HEK293 (cell line): ENCODE results near the gene PRKCE.
"Not testable (repeated sequence)": the region's sequence is repeated elsewhere in the genome, so short reads cannot be mapped to it uniquely, and the experiment has no call there.

Experiments used
- CTCF ChIA-PET: fragments of 350-600 bp; formaldehyde crosslinking; extraction: SDS; loops from one replicate; lab custom pipeline; 2021; ENCODE audit warnings: antibody characterized with exemption; lab: Yijun Ruan, JAX
- POLR2A ChIA-PET: fragments of 300-600 bp; formaldehyde crosslinking; extraction: SDS; loops from one replicate; lab custom pipeline; 2020; ENCODE audit warnings: antibody characterized with exemption, inconsistent platforms; lab: Yijun Ruan, JAX
- H3K27ac ChIP-seq: fragments of 200-500 bp; sonication (Bioruptor generic); 2 replicates; pipeline ENCODE4 v1.5.1; 2014; ENCODE audit warnings: low read depth, low read length, control low read depth, inconsistent platforms; ENCODE audit errors: extremely low read depth
- H3K36me3 ChIP-seq, 2 experiments: fragments of 200-500 bp in 1 of 2; sonication (Bioruptor generic) in 1 of 2; 1 replicate in 1 of 2; 2 replicates in 1 of 2; pipeline ENCODE4 v1.5.1; 2014 to 2017; ENCODE audit warnings: inconsistent platforms in 2 of 2, low read length in 2 of 2; ENCODE audit not compliant: control insufficient read depth in 2 of 2, insufficient read depth in 1 of 2
- H3K4me1 ChIP-seq: fragments of 200-500 bp; sonication (Bioruptor generic); 2 replicates; pipeline ENCODE4 v1.5.1; 2014; ENCODE audit warnings: mild to moderate bottlenecking, low read length, inconsistent platforms; ENCODE audit not compliant: control insufficient read depth, insufficient read depth
- H3K4me3 ChIP-seq: 2 replicates; pipeline ENCODE4 v1.5.1; 2011; ENCODE audit warnings: low read depth, mild to moderate bottlenecking, control low read depth, low read length, moderate library complexity
- H3K9me3 ChIP-seq: fragments of 200-500 bp; sonication (Bioruptor generic); 2 replicates; pipeline ENCODE4 v1.5.1; 2014; ENCODE audit warnings: low read depth, low read length, inconsistent platforms; ENCODE audit not compliant: control insufficient read depth, insufficient read depth
- EGR2 ChIP-seq: fragments of 450-650 bp; formaldehyde crosslinking; IDR thresholded peaks from 2 replicates; pipeline ENCODE4 v1.5.1; 2016; ENCODE audit warnings: low read depth, missing biosample characterization, missing genetic modification characterization
- GLIS1 ChIP-seq: fragments of 450-650 bp; formaldehyde crosslinking; IDR thresholded peaks from 2 replicates; pipeline ENCODE4 v1.5.1; 2016; ENCODE audit warnings: missing biosample characterization, missing genetic modification characterization
- KLF16 ChIP-seq: fragments of 450-650 bp; formaldehyde crosslinking; IDR thresholded peaks from 2 replicates; pipeline ENCODE4 v1.5.1; 2017; ENCODE audit warnings: missing biosample characterization, missing genetic modification characterization
- MZF1 ChIP-seq: fragments of 450-650 bp; formaldehyde crosslinking; IDR thresholded peaks from 2 replicates; pipeline ENCODE4 v1.5.1; 2017; ENCODE audit warnings: missing biosample characterization, missing genetic modification characterization, borderline replicate concordance
- OSR2 ChIP-seq: fragments of 450-650 bp; formaldehyde crosslinking; IDR thresholded peaks from 2 replicates; pipeline ENCODE4 v1.5.1; 2016; ENCODE audit warnings: missing biosample characterization, missing genetic modification characterization
- SCRT1 ChIP-seq: fragments of 450-650 bp; formaldehyde crosslinking; IDR thresholded peaks from 2 replicates; pipeline ENCODE4 v1.5.1; 2016; ENCODE audit warnings: missing biosample characterization, missing genetic modification characterization, borderline replicate concordance
- SCRT2 ChIP-seq: fragments of 450-650 bp; formaldehyde crosslinking; IDR thresholded peaks from 2 replicates; pipeline ENCODE4 v1.5.1; 2016; ENCODE audit warnings: missing biosample characterization, missing genetic modification characterization
- ZBTB21 ChIP-seq: fragments of 450-650 bp; formaldehyde crosslinking; IDR thresholded peaks from 2 replicates; pipeline ENCODE4 v1.5.1; 2017; ENCODE audit warnings: missing biosample characterization, missing genetic modification characterization
- ZFHX2 ChIP-seq: fragments of 450-650 bp; formaldehyde crosslinking; conservative IDR thresholded peaks from 2 replicates; pipeline ENCODE4 v1.5.1; 2016; ENCODE audit warnings: missing biosample characterization, missing genetic modification characterization
- ZNF138 ChIP-seq: fragments of 450-650 bp; formaldehyde crosslinking; IDR thresholded peaks from 2 replicates; pipeline ENCODE4 v1.5.1; 2016; ENCODE audit warnings: missing biosample characterization, missing genetic modification characterization, borderline replicate concordance
- ZNF223 ChIP-seq: fragments of 450-650 bp; formaldehyde crosslinking; IDR thresholded peaks from 2 replicates; pipeline ENCODE4 v1.5.1; 2016; ENCODE audit warnings: missing biosample characterization, missing genetic modification characterization
- ZNF24 ChIP-seq: fragments of 450-650 bp; formaldehyde crosslinking; IDR thresholded peaks from 2 replicates; pipeline ENCODE4 v1.5.1; 2016; ENCODE audit warnings: missing biosample characterization, missing genetic modification characterization
- ZNF248 ChIP-seq: fragments of 450-650 bp; formaldehyde crosslinking; IDR thresholded peaks from 2 replicates; pipeline ENCODE4 v1.5.1; 2017; ENCODE audit warnings: missing biosample characterization, missing genetic modification characterization
- ZNF350 ChIP-seq: fragments of 450-650 bp; formaldehyde crosslinking; IDR thresholded peaks from 2 replicates; pipeline ENCODE4 v1.5.0; 2017; ENCODE audit warnings: missing biosample characterization, mild to moderate bottlenecking, missing genetic modification characterization
- ZNF366 ChIP-seq: fragments of 450-650 bp; formaldehyde crosslinking; conservative IDR thresholded peaks from 2 replicates; pipeline ENCODE4 v1.5.1; 2016; ENCODE audit warnings: missing biosample characterization, missing genetic modification characterization
- ZNF394 ChIP-seq: fragments of 450-650 bp; formaldehyde crosslinking; IDR thresholded peaks from 2 replicates; pipeline ENCODE4 v1.5.1; 2016; ENCODE audit warnings: missing biosample characterization, missing genetic modification characterization, mild to moderate bottlenecking, moderate library complexity, borderline replicate concordance
- ZNF433 ChIP-seq: fragments of 450-650 bp; formaldehyde crosslinking; IDR thresholded peaks from 2 replicates; pipeline ENCODE4 v1.5.1; 2016; ENCODE audit warnings: missing biosample characterization, missing genetic modification characterization, low read depth
- ZNF529 ChIP-seq: fragments of 450-650 bp; formaldehyde crosslinking; IDR thresholded peaks from 2 replicates; pipeline ENCODE4 v1.5.1; 2017; ENCODE audit warnings: missing genetic modification characterization, missing biosample characterization; ENCODE audit not compliant: insufficient replicate concordance
- ZNF585B ChIP-seq: fragments of 450-650 bp; formaldehyde crosslinking; IDR thresholded peaks from 2 replicates; pipeline ENCODE4 v1.5.1; 2016; ENCODE audit warnings: missing biosample characterization, missing genetic modification characterization
- ZNF596 ChIP-seq: fragments of 450-650 bp; IDR thresholded peaks from 2 replicates; pipeline ENCODE4 v1.5.0; 2018; ENCODE audit warnings: missing biosample characterization, mild to moderate bottlenecking, missing genetic modification characterization, moderate library complexity
- TF ChIP-seq, protein P1 (sequence below): fragments of 450-650 bp; formaldehyde crosslinking; IDR thresholded peaks from 2 replicates; pipeline ENCODE4 v1.5.1; 2016; ENCODE audit warnings: missing biosample characterization, missing genetic modification characterization
- TF ChIP-seq, protein P2 (sequence below): fragments of 450-650 bp; formaldehyde crosslinking; IDR thresholded peaks from 2 replicates; pipeline ENCODE4 v1.5.1; 2016; ENCODE audit warnings: missing biosample characterization, missing genetic modification characterization

Gene PRKCE

DNA sequence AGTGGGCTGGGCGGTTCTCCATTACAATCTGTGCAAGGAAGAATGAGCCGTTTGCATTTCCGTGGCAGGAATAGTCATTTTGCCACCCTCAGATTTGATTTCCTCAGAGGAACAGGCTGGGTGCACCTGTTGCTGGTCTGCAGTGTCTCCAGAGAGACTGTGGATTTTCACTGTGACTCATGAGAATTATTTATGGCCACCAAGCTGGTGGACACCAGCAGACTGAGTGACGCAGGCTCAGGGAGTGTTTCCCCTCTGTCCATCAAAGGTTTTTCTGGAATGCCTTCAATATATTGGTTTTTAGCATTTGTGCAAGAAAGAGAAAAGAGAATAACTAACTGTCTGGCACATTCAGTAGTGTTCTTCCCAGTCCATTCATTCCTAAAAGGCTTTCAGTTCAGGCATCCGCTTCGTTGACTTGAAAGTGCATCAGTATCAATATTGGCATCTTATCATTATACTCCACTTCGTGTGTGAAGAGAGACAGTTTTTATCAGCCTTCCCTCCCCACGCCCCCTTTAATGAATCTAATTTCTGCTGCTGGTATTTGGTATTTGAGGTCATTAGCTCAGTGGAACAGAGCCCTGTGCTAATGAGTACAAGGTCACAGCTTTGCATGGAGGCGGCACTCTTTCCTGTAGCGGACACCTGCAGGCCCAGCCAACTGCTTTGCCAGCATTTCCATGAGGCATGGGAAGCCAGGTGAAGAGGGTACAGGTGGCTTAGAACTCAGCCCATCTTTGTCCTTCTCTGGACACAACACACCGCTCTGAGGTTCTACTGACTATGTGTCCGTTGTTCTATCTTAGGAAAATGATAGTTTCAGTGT, 39.9 kb downstream of the PRKCE start:
- H3K9me3 ChIP-seq, result no peaks in the 10 kb centered on the region
- no peak overlapping the region for H3K27ac ChIP-seq
- TF ChIP-seq ZBTB21 (tag by site-specific recombination) (no peak), SCRT1 (tag by site-specific recombination) (peak; percentile 71), SCRT2 (tag by site-specific recombination) (peak; percentile 97)
- H3K4me3 ChIP-seq, result no peak overlapping the region
- POLR2A ChIA-PET, result no interaction called here
- H3K4me1 ChIP-seq, result peaks cover 18% of the 10 kb centered on the region
- H3K36me3 ChIP-seq, result no peaks in the 10 kb centered on the region
- CTCF ChIA-PET, result no interaction called here

DNA sequence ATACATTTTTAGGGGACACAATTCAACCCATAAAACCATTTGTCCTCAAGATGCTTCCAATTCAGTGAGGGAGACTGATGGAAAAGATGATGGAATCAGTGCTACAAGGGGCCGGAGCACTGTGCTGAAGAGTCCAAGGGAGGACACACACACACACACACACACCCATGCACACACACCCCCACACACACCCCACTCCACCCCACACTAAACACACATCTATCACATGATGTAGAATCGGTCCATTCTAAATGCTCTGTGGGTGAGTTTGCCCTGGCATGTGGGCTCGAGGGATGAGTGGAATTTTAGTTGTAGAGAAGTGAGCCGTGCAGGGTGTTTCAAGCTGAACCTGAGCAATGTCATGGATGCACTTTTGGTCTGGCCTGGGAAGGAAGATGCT, 41.1 kb downstream of the PRKCE start:
- CTCF ChIA-PET, result no interaction called here
- no peak overlapping the region for H3K4me3 ChIP-seq
- H3K27ac ChIP-seq, result no peak overlapping the region

DNA sequence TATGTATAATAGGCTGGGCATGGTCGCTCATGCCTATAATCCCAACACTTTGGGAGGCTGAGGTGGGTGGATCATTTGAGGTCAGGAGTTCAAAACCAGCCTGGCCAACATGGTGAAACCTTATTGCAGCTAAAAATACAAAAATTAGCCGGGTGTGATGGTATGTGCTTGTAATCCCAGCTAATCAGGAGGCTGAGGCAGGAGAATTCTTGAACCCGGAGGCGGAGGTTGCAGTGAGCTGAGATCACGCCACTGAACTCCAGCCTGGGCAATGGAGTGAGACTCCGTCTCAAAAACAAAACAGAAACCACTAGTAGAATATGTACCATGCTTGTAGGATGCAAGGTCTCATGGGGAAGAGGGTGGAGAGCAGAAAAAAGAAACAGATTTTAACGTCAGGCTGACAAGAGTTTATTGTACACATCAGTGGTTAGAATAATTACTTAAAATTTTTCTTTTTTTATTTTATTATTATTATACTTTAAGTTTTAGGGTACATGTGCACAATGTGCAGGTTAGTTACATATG, 44.1 kb downstream of the PRKCE start:
- CTCF ChIA-PET, H3K4me3 ChIP-seq, H3K9me3 ChIP-seq, POLR2A ChIA-PET, H3K36me3 ChIP-seq, H3K4me1 ChIP-seq, H3K27ac ChIP-seq: not testable (repeated sequence)
- peak; percentile 15; the same call in 1 of the 2 replicates for TF ChIP-seq EGR2

More for the DNA sequence above, 41.1 kb downstream of the PRKCE start:
- TF ChIP-seq ZFHX2 (tag by site-specific recombination), result peak; percentile 69
- TF ChIP-seq ZNF350 (tag by site-specific recombination), result no peak
- no peak for TF ChIP-seq ZNF585B (tag by site-specific recombination)
- no peak for TF ChIP-seq ZNF248
- peak; percentile 74; the same call in 1 of the 2 replicates for TF ChIP-seq EGR2
- Histone ChIP-seq H3K4me1 (peaks cover 18% of the 10 kb centered on the region), H3K9me3 (no peaks in the 10 kb centered on the region), H3K36me3 (no peaks in the 10 kb centered on the region)
- POLR2A ChIA-PET, result no interaction called here

DNA sequence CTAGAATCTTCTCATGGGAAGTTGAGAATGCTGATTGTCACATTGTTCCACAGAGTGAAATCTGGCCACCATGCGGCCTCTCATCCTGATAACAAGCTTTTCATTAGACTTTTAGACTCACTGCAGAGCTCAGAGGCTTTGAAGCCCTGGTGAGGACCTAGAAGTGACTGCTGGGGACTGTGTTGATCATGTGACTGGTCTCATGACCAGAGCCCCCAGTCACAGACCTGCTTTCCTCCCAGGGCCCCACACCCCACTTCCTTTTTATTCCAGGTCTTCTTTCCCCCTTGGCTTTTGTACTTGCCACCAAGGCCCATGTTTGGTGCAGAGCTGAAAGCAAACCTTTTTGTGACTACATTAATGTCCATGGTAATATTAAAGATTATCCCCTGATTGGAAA, 45.2 kb downstream of the PRKCE start:
- no peaks in the 10 kb centered on the region for H3K36me3 ChIP-seq
- ChIA-PET CTCF (interaction anchor here (0.6 to 0.8 kb wide), 3 partner anchors 51 to 954 kb away, joined by 3 to 4 read pairs (median 3); no protein-coding TSS in a partner anchor), POLR2A (no interaction called here)
- no peak overlapping the region for H3K27ac ChIP-seq
- no peaks in the 10 kb centered on the region for H3K4me1 ChIP-seq
- H3K4me3 ChIP-seq, result no peak overlapping the region
- H3K9me3 ChIP-seq, result no peaks in the 10 kb centered on the region
- TF ChIP-seq ZNF366 (tag by site-specific recombination), result no peak
- no peak for TF ChIP-seq OSR2 (tag by site-specific recombination)
- no peak for TF ChIP-seq GLIS1
- TF ChIP-seq, protein P1, sequence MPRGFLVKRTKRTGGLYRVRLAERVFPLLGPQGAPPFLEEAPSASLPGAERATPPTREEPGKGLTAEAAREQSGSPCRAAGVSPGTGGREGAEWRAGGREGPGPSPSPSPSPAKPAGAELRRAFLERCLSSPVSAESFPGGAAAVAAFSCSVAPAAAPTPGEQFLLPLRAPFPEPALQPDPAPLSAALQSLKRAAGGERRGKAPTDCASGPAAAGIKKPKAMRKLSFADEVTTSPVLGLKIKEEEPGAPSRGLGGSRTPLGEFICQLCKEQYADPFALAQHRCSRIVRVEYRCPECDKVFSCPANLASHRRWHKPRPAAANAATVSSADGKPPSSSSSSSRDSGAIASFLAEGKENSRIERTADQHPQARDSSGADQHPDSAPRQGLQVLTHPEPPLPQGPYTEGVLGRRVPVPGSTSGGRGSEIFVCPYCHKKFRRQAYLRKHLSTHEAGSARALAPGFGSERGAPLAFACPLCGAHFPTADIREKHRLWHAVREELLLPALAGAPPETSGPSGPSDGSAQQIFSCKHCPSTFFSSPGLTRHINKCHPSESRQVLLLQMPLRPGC, result no peak
- no peak for TF ChIP-seq ZNF433
- TF ChIP-seq, protein P2, sequence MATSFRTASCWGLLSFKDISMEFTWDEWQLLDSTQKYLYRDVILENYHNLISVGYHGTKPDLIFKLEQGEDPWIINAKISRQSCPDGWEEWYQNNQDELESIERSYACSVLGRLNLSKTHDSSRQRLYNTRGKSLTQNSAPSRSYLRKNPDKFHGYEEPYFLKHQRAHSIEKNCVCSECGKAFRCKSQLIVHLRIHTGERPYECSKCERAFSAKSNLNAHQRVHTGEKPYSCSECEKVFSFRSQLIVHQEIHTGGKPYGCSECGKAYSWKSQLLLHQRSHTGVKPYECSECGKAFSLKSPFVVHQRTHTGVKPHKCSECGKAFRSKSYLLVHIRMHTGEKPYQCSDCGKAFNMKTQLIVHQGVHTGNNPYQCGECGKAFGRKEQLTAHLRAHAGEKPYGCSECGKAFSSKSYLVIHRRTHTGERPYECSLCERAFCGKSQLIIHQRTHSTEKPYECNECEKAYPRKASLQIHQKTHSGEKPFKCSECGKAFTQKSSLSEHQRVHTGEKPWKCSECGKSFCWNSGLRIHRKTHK (tag by site-specific recombination), result no peak
- TF ChIP-seq ZNF394 (tag by site-specific recombination), result no peak
- TF ChIP-seq ZNF138 (tag by site-specific recombination), result no peak
- TF ChIP-seq ZNF596 (tag by site-specific recombination), result no peak
- TF ChIP-seq ZNF585B (tag by site-specific recombination), result no peak
- no peak for TF ChIP-seq ZNF24
- TF ChIP-seq ZNF529 (tag by site-specific recombination), result no peak
- no peak for TF ChIP-seq KLF16 (tag by site-specific recombination)
- no peak for TF ChIP-seq ZNF223 (tag by site-specific recombination)
- no peak for TF ChIP-seq MZF1
